ENCODE data around the gene STRIP2. TPM values are rescaled to one million over a fixed set of nuclear protein-coding genes. Genes with fewer than 3 reads are reported as not detected.

STRIP2 gene
- total and polyA plus RNA-seq, 2 of the 13 experiments (the other 11 are each of a cell fraction or from before 2014, with no cell fraction given), result 3.9 to 8.2 TPM

GRCh38 chr7:129433847-129434674, at the start of gene STRIP2 (continued):
- no peak for TF ChIP-seq RFXANK (CRISPR knock-in tag; IDR thresholded peaks at IDR 0.05)
- TF ChIP-seq ZNF550 (CRISPR knock-in tag; IDR thresholded peaks at IDR 0.05; ENCODE audit: borderline replicate concordance), result no peak
- TF ChIP-seq, protein P1, sequence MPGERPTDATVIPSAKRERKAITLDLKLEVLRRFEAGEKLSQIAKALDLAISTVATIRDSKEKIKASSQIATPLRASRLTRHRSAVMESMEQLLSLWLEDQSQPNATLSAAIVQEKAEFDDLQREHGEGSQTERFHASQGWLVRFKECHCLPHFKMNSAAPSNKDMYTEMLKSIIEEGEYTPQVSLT (CRISPR knock-in tag; IDR thresholded peaks at IDR 0.05; ENCODE audit: borderline replicate concordance, low read depth), result no peak
- TF ChIP-seq RBM39 (IDR thresholded peaks at IDR 0.05; ENCODE audit: low read depth, low read length, poor library complexity, severe bottlenecking), result no peak
- TF ChIP-seq ZBTB37 (CRISPR knock-in tag; IDR thresholded peaks at IDR 0.05), result 0 out of 2 replicates have a peak, but pooled peaks have one; percentile 28
- TF ChIP-seq ZNF7 (CRISPR knock-in tag; IDR thresholded peaks at IDR 0.05), result no peak
- peak; percentile 54; the same call in 1 of the 2 replicates for TF ChIP-seq ZNF430 (CRISPR knock-in tag; IDR thresholded peaks at IDR 0.05)
- no peak for TF ChIP-seq MAFK (conservative IDR thresholded peaks at IDR 0.05 in 1 of 2, IDR thresholded peaks at IDR 0.05 in 1 of 2; ENCODE audit: low read length in 2 of 2)
- no peak for TF ChIP-seq ZNF672 (CRISPR knock-in tag; IDR thresholded peaks at IDR 0.05)
- peak; percentile 63; the same call in 1 of the 2 replicates for TF ChIP-seq GZF1 (CRISPR knock-in tag; IDR thresholded peaks at IDR 0.05)
- peak; percentile 62; the same call in 1 of the 2 replicates for TF ChIP-seq KMT2B (CRISPR knock-in tag; IDR thresholded peaks at IDR 0.05)
- peak; percentile 72; the same call in 1 of the 2 replicates for TF ChIP-seq MYPOP (CRISPR knock-in tag; IDR thresholded peaks at IDR 0.05)
- no peak for TF ChIP-seq HNF4G (IDR thresholded peaks at IDR 0.05; ENCODE audit: borderline replicate concordance, low read depth, low read length)
- TF ChIP-seq HNF4G (CRISPR knock-in tag; IDR thresholded peaks at IDR 0.05; ENCODE audit: borderline replicate concordance, low read depth), result no peak; the same call in none of the 2 replicates
- TF ChIP-seq ZFP62 (CRISPR knock-in tag; IDR thresholded peaks at IDR 0.05), result no peak
- TF ChIP-seq PRDM4 (CRISPR knock-in tag; IDR thresholded peaks at IDR 0.05; ENCODE audit: borderline replicate concordance), result 0 out of 2 replicates have a peak, but pooled peaks have one; percentile 57
- 0 out of 2 replicates have a peak, but pooled peaks have one; percentile 32 for TF ChIP-seq ZNF563 (CRISPR knock-in tag; IDR thresholded peaks at IDR 0.05)
- peak; percentile 62 for TF ChIP-seq ZGPAT (CRISPR knock-in tag; IDR thresholded peaks at IDR 0.05)
- TF ChIP-seq, protein P2, sequence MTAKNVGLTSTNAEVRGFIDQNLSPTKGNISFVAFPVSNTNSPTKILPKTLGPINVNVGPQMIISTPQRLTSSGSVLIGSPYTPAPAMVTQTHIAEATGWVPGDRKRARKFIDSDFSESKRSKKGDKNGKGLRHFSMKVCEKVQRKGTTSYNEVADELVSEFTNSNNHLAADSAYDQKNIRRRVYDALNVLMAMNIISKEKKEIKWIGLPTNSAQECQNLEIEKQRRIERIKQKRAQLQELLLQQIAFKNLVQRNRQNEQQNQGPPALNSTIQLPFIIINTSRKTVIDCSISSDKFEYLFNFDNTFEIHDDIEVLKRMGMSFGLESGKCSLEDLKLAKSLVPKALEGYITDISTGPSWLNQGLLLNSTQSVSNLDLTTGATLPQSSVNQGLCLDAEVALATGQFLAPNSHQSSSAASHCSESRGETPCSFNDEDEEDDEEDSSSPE (CRISPR knock-in tag; IDR thresholded peaks at IDR 0.05), result peak; percentile 86
- no peak for TF ChIP-seq TGIF2 (CRISPR knock-in tag; IDR thresholded peaks at IDR 0.05)
- TF ChIP-seq MAX (IDR thresholded peaks at IDR 0.05), result peak; percentile 48; the same call in 1 of the 2 replicates
